B cell (primary cell): ENCODE results near the gene STX8. TPM values are rescaled to one million over a fixed set of nuclear protein-coding genes. Genes with fewer than 3 reads are reported as not detected.

Experiments used
- ATAC-seq: fragments of 200-7000 bp; cut with Tn5 transposase; one replicate; pipeline ENCODE4 v1.10.0; 2021; ENCODE audit warnings: low read depth, mild to moderate bottlenecking, moderate number of reproducible peaks, moderate library complexity
- CTCF ChIA-PET: fragments of 350-600 bp; sonication (Branson Sonifier 250); formaldehyde crosslinking; loops from one replicate; lab custom pipeline; 2021; ENCODE audit warnings: antibody characterized with exemption, inconsistent platforms; lab: Charles Lee
- POLR2A ChIA-PET: fragments of 350-600 bp; sonication (Branson Sonifier 250); formaldehyde crosslinking; loops from one replicate; lab custom pipeline; 2021; ENCODE audit warnings: antibody characterized with exemption; lab: Charles Lee
- DNase-seq: peaks from one replicate; pipeline ENCODE4 v3.0.0; 2013
- H2AFZ ChIP-seq: 2 replicates; pipeline ENCODE4 v1.6.1; 2012; ENCODE audit warnings: mild to moderate bottlenecking, low read depth, low read length; ENCODE audit not compliant: insufficient read depth, poor library complexity, severe bottlenecking
- H3K27ac ChIP-seq, 2 donors: 1 replicate in 1 of 2; 2 replicates in 1 of 2; pipeline ENCODE4 v1.5.1; 2012 to 2013; ENCODE audit warnings: low read length in 2 of 2, mild to moderate bottlenecking in 2 of 2, moderate library complexity in 1 of 2
- H3K27me3 ChIP-seq, 4 experiments: fragments of 200-600 bp in 1 of 4; sonication (generic) in 1 of 4; replicated peaks in 1 of 4; 1 replicate in 2 of 4; 2 replicates in 2 of 4; pipeline versions ENCODE4 v1.6.1 to v1.7.0; 2013 to 2016; ENCODE audit warnings: low read length in 3 of 4, mild to moderate bottlenecking in 2 of 4, mixed read lengths in 1 of 4, moderate library complexity in 1 of 4; ENCODE audit not compliant: insufficient read depth in 4 of 4, control insufficient read depth in 3 of 4; ENCODE audit errors: control extremely low read depth in 1 of 4
- H3K36me3 ChIP-seq, 2 experiments: replicated peaks in 1 of 2; 1 replicate in 1 of 2; 2 replicates in 1 of 2; pipeline versions ENCODE4 v1.6.1 to v1.7.1; 2013; ENCODE audit warnings: low read length in 1 of 2; ENCODE audit not compliant: insufficient read depth in 2 of 2, control insufficient read depth in 1 of 2; ENCODE audit errors: control extremely low read depth in 1 of 2, extremely low read depth in 1 of 2
- H3K4me1 ChIP-seq, 2 donors: fragments of 200-600 bp in 1 of 2; sonication (generic) in 1 of 2; 1 replicate in 1 of 2; 2 replicates in 1 of 2; pipeline versions ENCODE4 v1.5.1 to v1.6.1; 2013 to 2017; ENCODE audit warnings: low read length in 2 of 2; ENCODE audit not compliant: control insufficient read depth in 2 of 2, insufficient read depth in 2 of 2
- H3K4me2 ChIP-seq: replicated peaks from 2 replicates; pipeline ENCODE3; 2012; ENCODE audit warnings: mild to moderate bottlenecking, low read depth, low read length; ENCODE audit not compliant: poor library complexity, severe bottlenecking
- H3K4me3 ChIP-seq, 5 experiments: fragments of 200-600 bp in 1 of 5; sonication (generic) in 1 of 5; 1 replicate in 3 of 5; 2 replicates in 2 of 5; pipeline versions ENCODE4 v1.5.1 to v1.7.0; 2011 to 2016; ENCODE audit warnings: low read length in 4 of 5, mild to moderate bottlenecking in 4 of 5, low read depth in 2 of 5, control low read depth in 1 of 5, moderate library complexity in 1 of 5; ENCODE audit not compliant: insufficient read depth in 1 of 5; ENCODE audit errors: control extremely low read depth in 1 of 5, extremely low read depth in 1 of 5
- H3K79me2 ChIP-seq: fragments of 200-600 bp; sonication (generic); one replicate; pipeline ENCODE4 v1.6.0; 2016; ENCODE audit warnings: low read length; ENCODE audit not compliant: control insufficient read depth, insufficient read depth
- H3K9ac ChIP-seq: fragments of 200-600 bp; sonication (generic); 2 replicates; pipeline ENCODE4 v1.6.1; 2017; ENCODE audit warnings: mild to moderate bottlenecking, low read length, moderate library complexity
- H3K9me3 ChIP-seq, 3 donors: one replicate each; pipeline versions ENCODE4 v1.6.1 to v1.7.1; 2013; ENCODE audit warnings: low read length in 2 of 3; ENCODE audit not compliant: control insufficient read depth in 2 of 3, insufficient read depth in 1 of 3; ENCODE audit errors: control extremely low read depth in 1 of 3
- H4K20me1 ChIP-seq: 2 replicates; pipeline ENCODE4 v1.6.0; 2012; ENCODE audit warnings: mild to moderate bottlenecking, low read length; ENCODE audit not compliant: insufficient read depth, control insufficient read depth, poor library complexity, severe bottlenecking
- H3K27ac Mint-ChIP-seq: one replicate; pipeline ENCODE4 v1.8.0; 2021; ENCODE audit warnings: mixed read lengths
- H3K27me3 Mint-ChIP-seq: one replicate; pipeline ENCODE4 v1.8.0; 2021; ENCODE audit warnings: mixed read lengths
- H3K4me1 Mint-ChIP-seq: one replicate; pipeline ENCODE4 v1.8.0; 2021; ENCODE audit warnings: mixed read lengths
- H3K4me3 Mint-ChIP-seq: one replicate; pipeline ENCODE4 v1.8.0; 2021; ENCODE audit warnings: mixed read lengths
- H3K9me3 Mint-ChIP-seq: one replicate; pipeline ENCODE4 v1.8.0; 2022; ENCODE audit warnings: mixed read lengths; ENCODE audit not compliant: insufficient read depth
- CTCF ChIP-seq: fragments of 200-600 bp; IDR thresholded peaks from one replicate; pipeline ENCODE4 v1.8.0; 2022; ENCODE audit warnings: antibody characterized with exemption, mild to moderate bottlenecking
- EZH2 ChIP-seq: IDR thresholded peaks from 2 replicates; pipeline ENCODE4 v1.6.1; 2012; ENCODE audit warnings: borderline replicate concordance, low read depth, mild to moderate bottlenecking, moderate library complexity, low read length; ENCODE audit not compliant: insufficient read depth, poor library complexity, severe bottlenecking
- WGBS: methylation state at CpG from one replicate; pipeline ENCODE4 v1.1.5; 2013; ENCODE audit warnings: missing lambda C conversion rate; ENCODE audit not compliant: insufficient coverage; 5-methylcytosine and 5-hydroxymethylcytosine counted together
- intact Hi-C: fragments of 100-400 bp; cut with micrococcal nuclease; formaldehyde crosslinking; loops from one replicate; pipeline ENCODE4 v1.10.0; 2022
- polyA plus RNA-seq: library from polyadenylated mRNA; depleted of rRNA; stranded (reverse); fragments of >200 nt; gene quantifications from 2 replicates; pipeline ENCODE4 v1.2.3, GENCODE V29; 2012
- total RNA-seq, 2 donors: library from RNA; stranded (reverse); fragments of 120-200 nt in 1 of 2; gene quantifications; 1 replicate in 1 of 2; 2 replicates in 1 of 2; pipeline versions ENCODE4 v1.2.3 to v1.2.4, GENCODE V29; 2013 to 2022

The STX8 gene
- total and polyA plus RNA-seq, 2 donors (not counting 1 experiment from before 2014, with no cell fraction given) = 35.8 to 61.5 TPM

GRCh38 chr17:9307313-9307998, 268.2 kb downstream of the STX8 start:
- H3K79me2 ChIP-seq = no peaks in the 10 kb centered on the region
- no peak for TF ChIP-seq CTCF
- no peak for TF ChIP-seq EZH2
- no peak overlapping the region for H2AFZ ChIP-seq
- H3K27ac ChIP-seq = no peak overlapping the region
- ATAC-seq (no peak), DNase-seq (no peak)
- intact Hi-C loops = no loop called here
- H3K4me1 Mint-ChIP-seq = peaks cover 8% of the 10 kb centered on the region
- ChIA-PET CTCF (no interaction called here), POLR2A (no interaction called here)
- H3K9me3 ChIP-seq = no peaks in the 10 kb centered on the region
- no peak overlapping the region for H3K9ac ChIP-seq
- no peak overlapping the region for H3K4me2 ChIP-seq
- peaks cover 2% of the 10 kb centered on the region in 2 donors for H3K4me1 ChIP-seq
- no peak overlapping the region for H3K27ac Mint-ChIP-seq
- no peaks in the 10 kb centered on the region for H3K9me3 Mint-ChIP-seq
- no peaks in the 10 kb centered on the region for H3K27me3 Mint-ChIP-seq
- WGBS = 100% methylated on average over 4 of the region's 7 CpGs
- no peak overlapping the region for H3K4me3 ChIP-seq
- no peaks in the 10 kb centered on the region for H3K36me3 ChIP-seq
- no peaks in the 10 kb centered on the region for H4K20me1 ChIP-seq
- H3K4me3 Mint-ChIP-seq = no peak overlapping the region
- H3K27me3 ChIP-seq = no peaks in the 10 kb centered on the region

GRCh38 chr17:9306086-9306485, 269.5 kb downstream of the STX8 start:
- Histone ChIP-seq H3K27me3 (no peaks in the 10 kb centered on the region), H4K20me1 (no peaks in the 10 kb centered on the region), H3K79me2 (no peaks in the 10 kb centered on the region), H3K27ac (no peak overlapping the region), H3K9me3 (no peaks in the 10 kb centered on the region), H3K4me1 (peaks cover 5% of the 10 kb centered on the region in 2 donors), H3K36me3 (no peaks in the 10 kb centered on the region), H2AFZ (no peak overlapping the region), H3K4me2 (no peak overlapping the region), H3K4me3 (no peak overlapping the region), H3K9ac (no peak overlapping the region)
- no peak for TF ChIP-seq EZH2
- no peak for TF ChIP-seq CTCF
- H3K4me3 Mint-ChIP-seq = no peak overlapping the region
- POLR2A ChIA-PET = interaction anchor here (0.7 kb wide), 1 partner anchor 28 kb away, joined by 13 read pairs; no protein-coding TSS in a partner anchor
- H3K4me1 Mint-ChIP-seq = peaks cover 18% of the 10 kb centered on the region
- CTCF ChIA-PET = no interaction called here
- no peaks in the 10 kb centered on the region for H3K27me3 Mint-ChIP-seq
- ATAC-seq (no peak), DNase-seq (no peak)
- WGBS = no CpG with 5 or more reads among the region's 6 CpGs
- H3K9me3 Mint-ChIP-seq = no peaks in the 10 kb centered on the region
- intact Hi-C loops = no loop called here
- no peak overlapping the region for H3K27ac Mint-ChIP-seq
